GM12801 (cell line): ENCODE data around the gene FBLN2.

Experiments used
- CTCF ChIP-seq: IDR thresholded peaks from one replicate; pipeline ENCODE4 v1.5.1; 2011; ENCODE audit warnings: control low read depth; ENCODE audit not compliant: insufficient read length; ENCODE audit errors: extremely low read depth

The FBLN2 gene

GRCh38 chr3:13515786-13516759 is 32.9 kb upstream of the FBLN2 start:
- no peak for TF ChIP-seq CTCF

DNA sequence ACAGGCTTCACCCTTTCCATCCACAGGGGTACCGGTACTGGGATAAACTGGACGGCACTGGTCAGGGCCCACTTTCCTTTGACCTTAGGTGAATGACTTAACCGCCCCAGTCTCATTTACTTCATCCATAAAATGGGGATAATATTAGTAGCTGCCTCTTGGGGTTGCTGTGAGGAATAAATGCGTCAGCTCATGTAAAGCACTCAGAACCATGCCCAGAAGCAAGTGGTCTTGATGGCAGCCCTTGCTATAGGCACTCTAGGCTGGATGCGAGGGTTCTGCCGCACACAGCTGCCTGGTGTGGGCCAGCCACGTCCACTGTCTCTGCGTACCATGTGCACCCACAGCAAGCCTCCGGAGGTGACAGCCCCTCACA is 32.2 kb upstream of the FBLN2 start:
- TF ChIP-seq CTCF = no peak

GRCh38 chr3:13517253-13517977 is 31.5 kb upstream of the FBLN2 start:
- TF ChIP-seq CTCF = no peak

DNA sequence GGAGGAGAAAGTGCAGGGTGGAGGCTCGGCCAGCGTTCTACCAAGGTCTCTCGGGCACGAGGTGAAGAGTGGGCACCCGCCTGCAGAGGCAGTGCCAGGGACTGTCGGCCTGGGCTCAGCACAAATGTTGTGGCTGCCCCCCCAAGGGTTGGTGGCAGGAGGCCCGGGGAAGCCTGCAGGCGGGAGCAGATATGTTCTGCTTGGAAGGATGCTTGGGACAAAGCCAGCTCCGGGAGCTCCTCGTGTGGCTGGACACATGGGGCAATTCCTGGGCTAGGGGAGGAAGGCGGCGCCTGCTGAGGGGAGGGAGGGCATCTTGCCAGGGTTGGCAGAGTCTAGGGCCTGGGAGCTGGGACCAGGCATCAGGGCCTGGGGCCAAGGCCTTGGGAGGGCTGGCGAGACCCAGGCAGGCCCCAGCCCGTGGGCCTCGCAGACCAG is 30.4 kb upstream of the FBLN2 start:
- no peak for TF ChIP-seq CTCF

GRCh38 chr3:13519006-13519791 is 29.7 kb upstream of the FBLN2 start:
- no peak for TF ChIP-seq CTCF

DNA sequence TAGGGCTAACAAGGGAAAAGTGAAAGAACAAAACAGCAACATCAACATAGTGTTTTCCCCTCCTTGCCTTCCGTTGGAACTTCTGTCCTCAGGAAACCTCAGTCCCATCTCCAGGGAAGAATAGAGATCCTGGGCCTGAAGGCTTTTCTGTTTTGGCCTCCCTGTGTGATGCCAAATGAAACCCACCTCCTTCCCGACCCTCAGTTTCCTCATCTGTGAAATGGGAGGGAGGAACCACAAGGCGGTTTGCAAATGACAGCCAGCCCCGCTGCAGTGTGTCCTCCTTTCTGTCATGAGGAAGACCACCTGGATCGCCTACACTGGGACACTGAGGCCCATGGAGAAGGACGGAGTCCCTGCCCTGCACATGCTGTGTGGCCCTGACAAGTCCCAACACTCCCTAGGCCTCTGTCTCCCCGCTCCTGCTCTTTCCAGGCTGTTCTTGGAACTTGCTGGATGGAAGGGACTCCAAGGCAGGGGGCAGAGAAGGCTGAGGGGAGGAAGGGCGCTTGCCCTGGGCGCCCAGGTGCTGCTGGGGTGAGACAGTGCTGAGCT is 28.5 kb upstream of the FBLN2 start:
- no peak for TF ChIP-seq CTCF
